ENCODE results near the gene ID4.

ID4 gene

DNA sequence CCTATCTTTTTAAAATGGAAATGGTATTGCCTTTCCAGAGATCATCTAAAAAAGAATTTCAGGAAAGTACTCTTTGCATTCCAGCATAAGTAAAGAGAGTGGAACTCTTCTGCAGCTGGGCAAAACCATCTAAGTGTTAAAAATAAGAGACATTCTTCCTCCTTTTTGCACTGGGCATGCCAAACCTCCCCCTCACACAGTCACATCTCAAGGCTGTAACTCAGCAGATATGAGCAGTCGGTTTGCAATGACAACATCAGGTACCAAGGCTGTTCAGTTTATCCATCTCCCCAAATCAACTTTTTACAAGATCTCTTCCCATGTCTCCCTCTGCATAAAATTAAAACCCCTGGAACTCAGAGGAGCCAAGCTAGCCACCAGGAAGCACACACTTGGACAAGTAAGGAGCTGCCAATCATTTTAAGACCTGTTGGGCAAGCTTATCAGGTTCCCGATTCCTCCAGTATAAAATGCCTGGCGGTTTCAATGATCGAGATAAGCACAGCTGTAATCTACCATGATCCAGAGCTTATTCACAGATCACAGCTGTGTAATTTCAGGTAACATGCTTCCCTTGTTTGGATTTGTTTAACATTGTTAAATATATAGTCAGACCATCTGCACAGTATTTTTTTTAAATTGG is 23.2 kb downstream of the ID4 start:
- DNase-seq (ENCODE audit: extremely low read depth, low read depth) = no peak

DNA sequence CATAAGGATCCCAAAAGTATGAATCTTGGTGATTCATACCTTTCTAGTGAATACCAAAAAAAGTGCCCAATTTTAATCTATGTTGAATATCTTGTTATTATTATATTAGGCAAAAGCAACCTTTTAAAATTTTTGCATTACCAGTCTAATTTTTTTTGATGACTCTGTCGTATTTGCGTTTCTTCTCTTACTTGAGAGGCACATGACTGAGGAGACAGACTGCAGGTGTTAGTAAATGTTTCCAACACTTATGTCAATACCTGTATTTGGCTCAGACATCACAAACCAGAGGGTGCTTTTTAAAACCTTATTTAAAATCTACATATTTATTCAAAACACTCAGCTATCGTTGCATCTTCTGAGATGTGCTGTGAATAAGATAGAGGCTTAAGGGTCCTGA is 27.1 kb downstream of the ID4 start:
- TF ChIP-seq, protein P1, sequence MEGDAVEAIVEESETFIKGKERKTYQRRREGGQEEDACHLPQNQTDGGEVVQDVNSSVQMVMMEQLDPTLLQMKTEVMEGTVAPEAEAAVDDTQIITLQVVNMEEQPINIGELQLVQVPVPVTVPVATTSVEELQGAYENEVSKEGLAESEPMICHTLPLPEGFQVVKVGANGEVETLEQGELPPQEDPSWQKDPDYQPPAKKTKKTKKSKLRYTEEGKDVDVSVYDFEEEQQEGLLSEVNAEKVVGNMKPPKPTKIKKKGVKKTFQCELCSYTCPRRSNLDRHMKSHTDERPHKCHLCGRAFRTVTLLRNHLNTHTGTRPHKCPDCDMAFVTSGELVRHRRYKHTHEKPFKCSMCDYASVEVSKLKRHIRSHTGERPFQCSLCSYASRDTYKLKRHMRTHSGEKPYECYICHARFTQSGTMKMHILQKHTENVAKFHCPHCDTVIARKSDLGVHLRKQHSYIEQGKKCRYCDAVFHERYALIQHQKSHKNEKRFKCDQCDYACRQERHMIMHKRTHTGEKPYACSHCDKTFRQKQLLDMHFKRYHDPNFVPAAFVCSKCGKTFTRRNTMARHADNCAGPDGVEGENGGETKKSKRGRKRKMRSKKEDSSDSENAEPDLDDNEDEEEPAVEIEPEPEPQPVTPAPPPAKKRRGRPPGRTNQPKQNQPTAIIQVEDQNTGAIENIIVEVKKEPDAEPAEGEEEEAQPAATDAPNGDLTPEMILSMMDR (IDR thresholded peaks at IDR 0.05; ENCODE audit: low read depth, low read length) = no peak
- DNase-seq (ENCODE audit: extremely low read depth, low read depth) = no peak

More for the DNA sequence above, 23.2 kb downstream of the ID4 start:
- TF ChIP-seq, protein P1 (IDR thresholded peaks at IDR 0.05; ENCODE audit: low read depth, low read length) = no peak

DNA sequence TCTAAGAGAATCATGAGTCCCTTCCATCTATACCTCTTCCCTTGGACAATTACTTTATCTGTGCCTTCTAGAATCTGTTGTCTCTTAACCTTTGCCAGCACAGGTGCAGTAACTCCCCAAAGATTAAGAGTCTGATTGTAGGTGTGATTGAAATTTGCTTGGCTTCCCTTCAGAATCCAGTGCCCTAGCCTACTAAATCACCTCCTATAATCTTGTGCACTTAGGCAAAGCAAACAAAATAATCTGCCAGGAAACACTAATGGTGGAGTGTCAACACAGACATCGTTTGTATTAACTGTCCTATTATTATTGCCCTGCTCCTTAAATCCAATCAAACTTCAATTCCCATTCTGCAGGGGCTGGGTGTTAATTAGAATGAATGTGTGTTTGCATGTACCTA is 28.0 kb downstream of the ID4 start:
- no peak for DNase-seq (ENCODE audit: extremely low read depth, low read depth)
- TF ChIP-seq, protein P1 (IDR thresholded peaks at IDR 0.05; ENCODE audit: low read depth, low read length) = no peak

DNA sequence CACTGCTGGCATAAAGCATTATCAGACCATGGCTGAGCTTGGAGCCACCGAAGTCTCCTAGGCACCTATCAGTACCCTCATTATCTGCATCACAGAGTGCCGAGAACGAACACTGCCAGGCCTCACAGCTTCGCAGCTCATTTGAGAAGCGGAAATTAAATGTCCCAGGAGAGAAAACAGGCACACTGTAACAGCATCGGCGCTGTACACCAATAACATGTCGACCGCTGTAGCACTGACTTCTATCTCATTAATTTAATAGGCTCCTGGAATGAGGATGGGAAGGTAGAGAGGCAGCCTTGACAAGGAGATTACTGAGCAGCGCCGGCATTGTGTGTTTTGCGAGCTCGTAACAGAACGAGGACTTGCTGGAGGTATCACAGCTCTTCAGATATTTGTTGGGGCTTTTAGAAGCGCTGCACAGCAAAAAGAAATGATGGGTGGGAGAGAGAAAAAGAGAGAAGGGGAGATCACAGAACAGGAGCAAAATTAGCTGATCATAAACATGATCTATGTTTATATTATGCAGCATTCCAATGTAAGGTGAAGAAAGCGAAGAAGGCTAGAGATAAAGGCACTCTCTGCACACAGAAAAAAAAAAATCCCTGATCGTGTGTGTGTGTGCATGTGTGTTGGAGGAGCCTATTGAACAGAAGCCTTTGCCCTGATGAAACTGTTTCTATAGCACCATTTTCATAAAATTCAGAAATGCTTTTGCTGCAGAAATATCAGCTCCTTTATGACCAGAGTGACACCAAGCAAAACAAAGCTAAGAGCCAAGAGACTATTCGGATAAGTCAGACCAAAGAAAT is 29.2 kb downstream of the ID4 start:
- TF ChIP-seq, protein P1 (IDR thresholded peaks at IDR 0.05; ENCODE audit: low read depth, low read length) = no peak
- no peak for DNase-seq (ENCODE audit: extremely low read depth, low read depth)

DNA sequence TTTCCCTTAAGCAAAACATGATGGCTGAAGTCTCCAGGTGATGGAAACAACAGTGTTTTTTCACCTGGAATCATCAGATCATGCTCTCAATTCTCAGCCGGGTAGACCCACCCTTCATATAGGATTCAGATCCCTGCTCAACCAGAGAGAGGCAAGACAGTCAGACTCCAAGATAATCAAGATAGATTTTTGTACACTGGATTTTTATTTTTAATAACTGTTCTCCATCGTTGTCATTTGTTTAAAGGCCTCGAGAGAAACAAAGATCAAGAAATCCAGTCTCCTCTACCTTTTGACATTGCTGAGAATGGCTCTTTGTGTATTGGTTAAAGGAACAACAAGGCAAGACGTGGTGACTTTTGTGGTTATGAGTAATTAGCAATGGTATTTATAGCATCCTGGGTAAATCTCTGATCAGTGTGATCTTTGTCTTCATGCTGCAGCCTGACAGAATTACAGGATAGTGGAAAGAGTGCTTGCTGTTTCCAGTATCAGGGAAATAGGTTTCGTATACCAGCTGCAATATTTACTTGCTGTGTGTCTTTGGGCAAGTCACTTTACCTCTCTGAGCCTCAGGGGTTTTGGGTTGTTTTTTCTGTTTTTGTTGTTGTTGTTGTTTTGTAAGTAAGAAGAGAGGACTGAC is 29.9 kb downstream of the ID4 start:
- no peak for DNase-seq (ENCODE audit: extremely low read depth, low read depth)
- TF ChIP-seq, protein P1 (IDR thresholded peaks at IDR 0.05; ENCODE audit: low read depth, low read length) = no peak

DNA sequence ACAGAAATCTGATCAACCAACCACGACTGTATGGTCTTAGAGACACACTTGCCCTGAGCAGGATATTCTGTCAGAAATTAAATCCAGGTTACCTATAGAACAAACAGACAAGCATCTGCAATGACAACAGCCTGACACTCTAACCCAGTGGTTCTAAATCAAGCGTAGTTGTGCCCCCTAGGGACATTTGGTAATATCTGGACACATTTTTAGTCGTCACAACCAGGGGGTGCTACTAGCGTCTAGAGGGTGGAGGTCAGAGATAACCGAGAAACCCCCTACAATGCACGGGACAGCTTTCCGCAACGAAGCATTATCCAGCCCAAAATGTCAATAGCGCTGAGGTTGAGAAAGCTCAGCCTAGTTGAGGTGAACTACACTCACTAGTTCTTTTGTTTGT is 32.3 kb downstream of the ID4 start:
- no peak for DNase-seq (ENCODE audit: extremely low read depth, low read depth)
- TF ChIP-seq, protein P1 (IDR thresholded peaks at IDR 0.05; ENCODE audit: low read depth, low read length) = no peak

DNA sequence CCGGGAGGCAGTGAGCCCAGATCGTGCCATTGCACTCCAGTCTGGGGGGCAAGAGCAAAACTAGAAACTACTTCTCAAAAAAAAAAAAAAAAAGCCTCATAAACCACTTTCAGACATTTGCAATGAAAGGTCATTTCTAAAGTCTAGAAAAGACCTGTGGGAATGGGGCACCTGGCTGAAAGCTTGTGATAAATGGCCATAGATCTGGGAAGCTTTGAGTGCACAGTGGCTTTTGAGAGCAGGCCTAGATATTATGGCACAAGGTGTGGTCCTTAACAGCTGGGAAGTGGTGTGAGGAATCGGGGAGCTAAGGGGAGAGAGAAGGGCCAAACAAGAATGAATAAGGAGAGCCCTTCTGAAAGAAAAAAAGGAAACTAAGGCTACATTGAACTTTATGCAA is 33.2 kb downstream of the ID4 start:
- no peak for DNase-seq (ENCODE audit: extremely low read depth, low read depth)

More for the DNA sequence above, 33.2 kb downstream of the ID4 start:
- TF ChIP-seq, protein P1 (IDR thresholded peaks at IDR 0.05; ENCODE audit: low read depth, low read length) = no peak

Measured in AG09319 (cell line).